SKM-1 (cell line): ENCODE measurements around the gene ANKRD12.

Experiments
- DNase-seq: peaks from one replicate; lab custom pipeline; 2025; ENCODE audit not compliant: unreplicated experiment; lab: John Stamatoyannopoulos, UW

The ANKRD12 gene

GRCh38 chr18:9334973-9335696 lies 198.6 kb downstream of the ANKRD12 start:
- DNase-seq: no peak
